ENCODE measurements around the gene TTC23.

The TTC23 gene

GRCh38 chr15:99125061-99125891, 124.1 kb downstream of the TTC23 start:
- Histone ChIP-seq H3K27ac (replicated peaks) (no peak overlapping the region), H3K27me3 (ENCODE audit: insufficient read depth, poor library complexity, severe bottlenecking) (no peaks in the 10 kb centered on the region), H3K4me3 (replicated peaks; ENCODE audit: insufficient read depth, low read length) (no peak overlapping the region)
- DNase-seq (ENCODE audit: low read depth in 1 of 2, low spot score in 1 of 2) = no peak
- TF ChIP-seq SPI1 (IDR thresholded peaks at IDR 0.05; ENCODE audit: borderline replicate concordance, low read depth) (no peak), GABPA (IDR thresholded peaks at IDR 0.05; ENCODE audit: low read depth) (no peak), REST (IDR thresholded peaks at IDR 0.05; ENCODE audit: insufficient replicate concordance, low read depth) (no peak), POLR2AphosphoS5 (IDR thresholded peaks at IDR 0.05; ENCODE audit: low read depth) (no peak), CTCF (IDR thresholded peaks at IDR 0.05; ENCODE audit: insufficient read depth, low read length) (no peak)

DNA sequence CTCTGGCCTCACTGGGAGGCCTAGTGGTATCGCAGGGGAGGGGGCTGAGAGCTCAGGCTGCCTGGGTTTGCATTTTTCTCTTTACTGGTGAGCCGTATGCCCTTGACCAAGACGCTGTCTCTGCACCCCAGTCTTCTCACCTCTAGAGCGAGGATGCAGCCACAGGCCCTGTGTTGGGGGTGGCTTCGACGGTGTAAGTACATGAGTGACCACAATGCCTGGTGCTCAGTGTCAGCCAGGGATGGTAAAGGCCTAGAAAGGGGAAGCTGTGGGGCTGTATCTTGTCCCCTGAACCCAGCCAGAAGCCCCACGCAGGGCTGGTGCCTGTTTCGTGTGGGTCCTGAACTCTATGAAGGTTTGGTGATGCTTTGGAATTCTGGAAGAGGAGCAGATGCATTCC, 124.7 kb downstream of the TTC23 start:
- Histone ChIP-seq H3K4me3 (replicated peaks; ENCODE audit: insufficient read depth, low read length) (no peak overlapping the region), H3K27ac (replicated peaks) (no peak overlapping the region), H3K27me3 (ENCODE audit: insufficient read depth, poor library complexity, severe bottlenecking) (no peaks in the 10 kb centered on the region)
- TF ChIP-seq REST (IDR thresholded peaks at IDR 0.05; ENCODE audit: insufficient replicate concordance, low read depth) = no peak
- no peak for TF ChIP-seq SPI1 (IDR thresholded peaks at IDR 0.05; ENCODE audit: borderline replicate concordance, low read depth)
- no peak for TF ChIP-seq POLR2AphosphoS5 (IDR thresholded peaks at IDR 0.05; ENCODE audit: low read depth)
- no peak for TF ChIP-seq CTCF (IDR thresholded peaks at IDR 0.05; ENCODE audit: insufficient read depth, low read length)
- no peak for TF ChIP-seq GABPA (IDR thresholded peaks at IDR 0.05; ENCODE audit: low read depth)
- no peak for DNase-seq (ENCODE audit: low read depth in 1 of 2, low spot score in 1 of 2)

- peak; percentile 11 to 49 for DNase-seq (ENCODE audit: low read depth in 1 of 2, low spot score in 1 of 2)
- Histone ChIP-seq H3K27me3 (ENCODE audit: insufficient read depth, poor library complexity, severe bottlenecking) (no peaks in the 10 kb centered on the region), H3K4me3 (replicated peaks; ENCODE audit: insufficient read depth, low read length) (no peak overlapping the region), H3K27ac (replicated peaks) (no peak overlapping the region)
- TF ChIP-seq GABPA (IDR thresholded peaks at IDR 0.05; ENCODE audit: low read depth) = no peak
- peak; percentile 78; the same call in 1 of the 2 replicates for TF ChIP-seq SPI1 (IDR thresholded peaks at IDR 0.05; ENCODE audit: borderline replicate concordance, low read depth)
- no peak for TF ChIP-seq POLR2AphosphoS5 (IDR thresholded peaks at IDR 0.05; ENCODE audit: low read depth)
- TF ChIP-seq CTCF (IDR thresholded peaks at IDR 0.05; ENCODE audit: insufficient read depth, low read length) = no peak
- TF ChIP-seq REST (IDR thresholded peaks at IDR 0.05; ENCODE audit: insufficient replicate concordance, low read depth) = no peak
These were observed 125.5 kb downstream of the TTC23 start for GRCh38 chr15:99123713-99124451.
